Endothelial cell (in vitro differentiated cells): ENCODE measurements around the gene ABCA1. TPM values are rescaled to one million over a fixed set of nuclear protein-coding genes. Genes with fewer than 3 reads are reported as not detected.
A peak's percentile ranks its signal among the peaks of the same experiment; 100 is the strongest.

Experiments
- DNase-seq: peaks from one replicate; pipeline ENCODE4 v3.0.0; 2021; ENCODE audit warnings: low spot score
- H3K27ac Mint-ChIP-seq: one replicate; pipeline ENCODE4 v1.8.0; 2021; ENCODE audit warnings: mixed read lengths, inconsistent platforms; ENCODE audit not compliant: unreplicated experiment
- H3K27me3 Mint-ChIP-seq: one replicate; pipeline ENCODE4 v1.8.0; 2021; ENCODE audit warnings: mild to moderate bottlenecking, moderate library complexity, mixed read lengths, inconsistent platforms; ENCODE audit not compliant: unreplicated experiment
- H3K36me3 Mint-ChIP-seq: one replicate; pipeline ENCODE4 v1.8.0; 2021; ENCODE audit warnings: mild to moderate bottlenecking, low read depth, mixed read lengths, inconsistent platforms; ENCODE audit not compliant: unreplicated experiment
- H3K4me1 Mint-ChIP-seq: one replicate; pipeline ENCODE4 v1.8.0; 2021; ENCODE audit warnings: mild to moderate bottlenecking, mixed read lengths, inconsistent platforms; ENCODE audit not compliant: unreplicated experiment
- H3K4me3 Mint-ChIP-seq: one replicate; pipeline ENCODE4 v1.8.0; 2021; ENCODE audit warnings: mild to moderate bottlenecking, mixed read lengths, inconsistent platforms; ENCODE audit not compliant: unreplicated experiment
- H3K9me3 Mint-ChIP-seq: one replicate; pipeline ENCODE4 v1.8.0; 2021; ENCODE audit warnings: mixed read lengths, inconsistent platforms; ENCODE audit not compliant: unreplicated experiment
- total RNA-seq: library from RNA; stranded (reverse); fragmentation: NEBNext Ultra II Directional; extraction: Animal tissue kit (Norgen Biotek cat#: 25700); gene quantifications from one replicate; pipeline ENCODE4 v1.2.1, GENCODE V29; 2021; ENCODE audit not compliant: unreplicated experiment
- TF ChIP-seq, protein P1 (sequence below): fragments of 200-600 bp; sonication (generic); IDR thresholded peaks from one replicate; pipeline ENCODE4 v1.5.0; 2021; ENCODE audit warnings: antibody characterized with exemption; ENCODE audit not compliant: unreplicated experiment

ABCA1 gene
- total RNA-seq, 1 donor from 2014 or later, result 171 TPM

GRCh38 chr9:104767507-104767906 lies 160.4 kb downstream of the ABCA1 start:
- TF ChIP-seq, protein P1, sequence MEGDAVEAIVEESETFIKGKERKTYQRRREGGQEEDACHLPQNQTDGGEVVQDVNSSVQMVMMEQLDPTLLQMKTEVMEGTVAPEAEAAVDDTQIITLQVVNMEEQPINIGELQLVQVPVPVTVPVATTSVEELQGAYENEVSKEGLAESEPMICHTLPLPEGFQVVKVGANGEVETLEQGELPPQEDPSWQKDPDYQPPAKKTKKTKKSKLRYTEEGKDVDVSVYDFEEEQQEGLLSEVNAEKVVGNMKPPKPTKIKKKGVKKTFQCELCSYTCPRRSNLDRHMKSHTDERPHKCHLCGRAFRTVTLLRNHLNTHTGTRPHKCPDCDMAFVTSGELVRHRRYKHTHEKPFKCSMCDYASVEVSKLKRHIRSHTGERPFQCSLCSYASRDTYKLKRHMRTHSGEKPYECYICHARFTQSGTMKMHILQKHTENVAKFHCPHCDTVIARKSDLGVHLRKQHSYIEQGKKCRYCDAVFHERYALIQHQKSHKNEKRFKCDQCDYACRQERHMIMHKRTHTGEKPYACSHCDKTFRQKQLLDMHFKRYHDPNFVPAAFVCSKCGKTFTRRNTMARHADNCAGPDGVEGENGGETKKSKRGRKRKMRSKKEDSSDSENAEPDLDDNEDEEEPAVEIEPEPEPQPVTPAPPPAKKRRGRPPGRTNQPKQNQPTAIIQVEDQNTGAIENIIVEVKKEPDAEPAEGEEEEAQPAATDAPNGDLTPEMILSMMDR, result no peak
- no peak overlapping the region for H3K27ac Mint-ChIP-seq
- H3K27me3 Mint-ChIP-seq, result no peaks in the 10 kb centered on the region
- no peaks in the 10 kb centered on the region for H3K36me3 Mint-ChIP-seq
- no peak overlapping the region for H3K4me3 Mint-ChIP-seq
- H3K4me1 Mint-ChIP-seq, result peaks cover 26% of the 10 kb centered on the region
- no peaks in the 10 kb centered on the region for H3K9me3 Mint-ChIP-seq
- no peak for DNase-seq

GRCh38 chr9:104766025-104766424 lies 161.9 kb downstream of the ABCA1 start:
- Mint-ChIP-seq H3K9me3 (no peaks in the 10 kb centered on the region), H3K4me1 (peaks cover 26% of the 10 kb centered on the region), H3K27me3 (no peaks in the 10 kb centered on the region), H3K27ac (no peak overlapping the region), H3K4me3 (no peak overlapping the region), H3K36me3 (no peaks in the 10 kb centered on the region)
- TF ChIP-seq, protein P1, result no peak
- DNase-seq, result no peak

DNA sequence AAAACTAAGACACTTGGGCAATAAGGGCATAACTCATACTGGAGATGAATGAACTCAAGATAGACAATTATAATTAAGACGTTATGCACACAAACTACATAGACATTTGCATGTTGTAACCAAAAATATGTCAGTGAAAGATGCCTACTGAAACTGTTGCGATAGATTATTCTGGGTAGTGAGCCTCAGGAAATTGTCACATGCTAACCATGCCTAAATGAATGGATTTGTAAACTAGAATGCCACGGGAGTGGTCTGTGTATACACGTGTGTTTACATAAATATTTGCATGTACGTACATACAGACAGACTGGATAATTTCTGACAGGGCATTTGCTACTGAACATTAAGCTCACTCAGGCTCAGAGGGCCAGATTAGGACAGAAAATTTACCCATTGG lies 162.8 kb downstream of the ABCA1 start:
- peak overlapping the region; percentile 76 for H3K4me3 Mint-ChIP-seq
- H3K4me1 Mint-ChIP-seq, result peaks cover 25% of the 10 kb centered on the region
- no peak overlapping the region for H3K27ac Mint-ChIP-seq
- no peaks in the 10 kb centered on the region for H3K27me3 Mint-ChIP-seq
- TF ChIP-seq, protein P1, result no peak
- no peak for DNase-seq
- H3K9me3 Mint-ChIP-seq, result no peaks in the 10 kb centered on the region
- no peaks in the 10 kb centered on the region for H3K36me3 Mint-ChIP-seq

GRCh38 chr9:104758974-104759373 lies 169.0 kb downstream of the ABCA1 start:
- H3K4me1 Mint-ChIP-seq, result peaks cover 6% of the 10 kb centered on the region
- H3K9me3 Mint-ChIP-seq, result no peaks in the 10 kb centered on the region
- no peaks in the 10 kb centered on the region for H3K27me3 Mint-ChIP-seq
- TF ChIP-seq, protein P1, result no peak
- H3K36me3 Mint-ChIP-seq, result peaks cover 6% of the 10 kb centered on the region
- H3K27ac Mint-ChIP-seq, result no peak overlapping the region
- H3K4me3 Mint-ChIP-seq, result no peak overlapping the region
- no peak for DNase-seq

DNA sequence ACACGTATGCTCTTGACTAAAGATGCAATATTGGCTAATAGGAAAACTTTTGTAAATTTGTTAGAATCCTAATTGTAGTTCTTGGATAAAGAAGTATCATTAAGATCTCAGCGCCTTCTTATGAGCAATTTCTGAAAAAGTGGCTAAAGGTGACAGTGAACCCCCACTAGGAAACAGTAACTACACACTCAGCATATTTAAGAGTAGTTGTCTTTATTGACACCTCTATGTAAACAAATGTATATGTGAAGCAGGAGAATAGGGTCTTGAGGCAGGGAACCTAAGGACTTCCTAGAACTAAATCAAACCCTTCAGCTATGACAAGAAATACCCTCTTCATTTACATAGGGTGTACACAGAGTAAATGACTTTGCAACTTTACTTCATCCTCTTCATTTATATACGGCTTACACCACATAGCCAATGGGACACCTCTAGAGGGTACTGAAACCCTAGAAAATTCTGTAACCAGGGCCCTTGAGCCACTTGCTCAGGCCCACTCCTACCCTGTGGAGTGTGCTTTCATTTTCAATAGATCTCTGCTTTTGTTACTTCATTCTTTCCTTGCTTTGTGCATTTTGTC lies 177.7 kb downstream of the ABCA1 start:
- H3K36me3 Mint-ChIP-seq, result no peaks in the 10 kb centered on the region
- H3K4me3 Mint-ChIP-seq, result no peak overlapping the region
- no peaks in the 10 kb centered on the region for H3K9me3 Mint-ChIP-seq
- peaks cover 24% of the 10 kb centered on the region for H3K4me1 Mint-ChIP-seq
- TF ChIP-seq, protein P1, result no peak
- no peak for DNase-seq
- H3K27ac Mint-ChIP-seq, result no peak overlapping the region
- H3K27me3 Mint-ChIP-seq, result peaks cover 4% of the 10 kb centered on the region
